Colon (tissue), 2 donors: ENCODE results near the gene NPIPB8.
"Not testable (repeated sequence)": the region's sequence is repeated elsewhere in the genome, so short reads cannot be mapped to it uniquely, and the experiment has no call there.

Experiments used
- FAIRE-seq: peaks from 2 replicates; lab custom pipeline; 2012; peaks lifted over from hg19 to GRCh38; lab: Jason Lieb, UNC
- donor health status: control.
- donor health status: control.

Gene NPIPB8

GRCh38 chr16:28637765-28638164, at the start of gene NPIPB8:
Gene NPIPB8, plus strand, starts transcription at chr16:28638065. Its CDS starts 296 bp downstream, at chr16:28638361.
- FAIRE-seq, result not testable (repeated sequence)

- no peak for FAIRE-seq
Observed at GRCh38 chr16:28589069-28589468, 48.8 kb upstream of the NPIPB8 start.

- no peak for FAIRE-seq
Observed at GRCh38 chr16:28589930-28590329, 47.9 kb upstream of the NPIPB8 start.

- no peak for FAIRE-seq
Observed at GRCh38 chr16:28590384-28591340, 47.2 kb upstream of the NPIPB8 start.

GRCh38 chr16:28591355-28591754, 46.5 kb upstream of the NPIPB8 start:
- FAIRE-seq, result no peak

- no peak for FAIRE-seq
Observed at GRCh38 chr16:28592511-28592910, 45.4 kb upstream of the NPIPB8 start.

GRCh38 chr16:28592979-28593553, 44.8 kb upstream of the NPIPB8 start:
- FAIRE-seq, result no peak

- not testable (repeated sequence) for FAIRE-seq
Observed at GRCh38 chr16:28595451-28595850, 42.4 kb upstream of the NPIPB8 start.

- no peak for FAIRE-seq
Observed at GRCh38 chr16:28596115-28596630, 41.7 kb upstream of the NPIPB8 start.

GRCh38 chr16:28596840-28597691, 40.8 kb upstream of the NPIPB8 start, which contains the start of gene SULT1A2:
Gene SULT1A2, minus strand, starts transcription at chr16:28597050. Its CDS starts 1,120 bp downstream, at chr16:28595930.
- no peak for FAIRE-seq

- no peak for FAIRE-seq
Observed at GRCh38 chr16:28597692-28598261, 40.1 kb upstream of the NPIPB8 start.

GRCh38 chr16:28599377-28600285, 38.2 kb upstream of the NPIPB8 start:
- FAIRE-seq, result peak; percentile 82

- FAIRE-seq, result not testable (repeated sequence)
Observed at GRCh38 chr16:28600965-28601364, 36.9 kb upstream of the NPIPB8 start.

GRCh38 chr16:28601589-28601988, 36.3 kb upstream of the NPIPB8 start:
- not testable (repeated sequence) for FAIRE-seq

GRCh38 chr16:28602062-28602461, 35.8 kb upstream of the NPIPB8 start:
- FAIRE-seq, result not testable (repeated sequence)

- FAIRE-seq, result no peak
Observed at GRCh38 chr16:28602529-28602928, 35.3 kb upstream of the NPIPB8 start.

GRCh38 chr16:28603381-28604185, 34.3 kb upstream of the NPIPB8 start:
- no peak for FAIRE-seq

GRCh38 chr16:28604186-28604565, 33.7 kb upstream of the NPIPB8 start:
- FAIRE-seq, result no peak

GRCh38 chr16:28606291-28607115, 31.4 kb upstream of the NPIPB8 start:
- FAIRE-seq, result no peak
